Measurements from ENCODE around the gene METTL27. TPM values are rescaled to one million over a fixed set of nuclear protein-coding genes. Genes with fewer than 3 reads are reported as not detected.

The METTL27 gene
- total and polyA plus RNA-seq, 9 of the 15 experiments (the other 6 are each of a cell fraction or from before 2014, with no cell fraction given): 0.08 to 0.82 (median 0.33) TPM; not detected in 4

GRCh38 chr7:73888959-73889358 lies 46.6 kb upstream of the METTL27 start (continued):
- TF ChIP-seq NCOR1 (IDR thresholded peaks at IDR 0.05): no peak

- no peak overlapping the region for H3K9ac ChIP-seq (ENCODE audit: insufficient read depth in 1 of 2, low read depth in 2 of 2, low read length in 2 of 2)
- no peak for TF ChIP-seq SP2 (IDR thresholded peaks at IDR 0.05; ENCODE audit: extremely low read depth, low read depth, low read length, poor library complexity, severe bottlenecking)
- no peak for TF ChIP-seq MLLT1 (IDR thresholded peaks at IDR 0.05)
- no peak for TF ChIP-seq C11orf30 (IDR thresholded peaks at IDR 0.05; ENCODE audit: low read depth)
- TF ChIP-seq MCM3 (IDR thresholded peaks at IDR 0.05): no peak
- TF ChIP-seq ETS1 (conservative IDR thresholded peaks at IDR 0.05; ENCODE audit: control insufficient read depth, low read depth, low read length): no peak
- no peak for TF ChIP-seq RBFOX2 (IDR thresholded peaks at IDR 0.05; ENCODE audit: low read depth, low read length)
- TF ChIP-seq DLX4 (CRISPR knock-in tag; IDR thresholded peaks at IDR 0.05): no peak
- TF ChIP-seq NFYB (IDR thresholded peaks at IDR 0.05; ENCODE audit: extremely low read depth, insufficient read length): no peak
- no peak for TF ChIP-seq FOXK2 (conservative IDR thresholded peaks at IDR 0.05 in 1 of 2, IDR thresholded peaks at IDR 0.05 in 1 of 2; ENCODE audit: low read depth in 2 of 2)
- no peak for TF ChIP-seq SLC30A9 (CRISPR knock-in tag; IDR thresholded peaks at IDR 0.05)
- no peak for TF ChIP-seq CC2D1A (IDR thresholded peaks at IDR 0.05)
- TF ChIP-seq CEBPB (tag; IDR thresholded peaks at IDR 0.05): no peak
- no peaks in the 10 kb centered on the region for H3K36me3 ChIP-seq (ENCODE audit: control insufficient read depth, insufficient read depth, low read length)
- WGBS (ENCODE audit: insufficient coverage, low coverage, missing lambda C conversion rate): 17% methylated on average over 5 of the region's 5 CpGs
- H3K27ac ChIP-seq (ENCODE audit: extremely low read depth, low read depth, low read length): no peak overlapping the region
- H3K4me1 ChIP-seq (replicated peaks in 1 of 2; ENCODE audit: control insufficient read depth in 2 of 2, insufficient read depth in 2 of 2, low read length in 2 of 2): peaks cover 20 to 36% of the 10 kb centered on the region in 2 experiments
- peaks cover 16% of the 10 kb centered on the region; the same call in 1 of the 2 replicates for H4K20me1 ChIP-seq (replicated peaks; ENCODE audit: control insufficient read depth, insufficient read depth, low read length)
- FAIRE-seq: no peak
- no peaks in the 10 kb centered on the region for H3K9me1 ChIP-seq (ENCODE audit: control insufficient read depth, insufficient read depth, low read length)
- ChIA-PET POLR2A (interaction anchor here (0.6 to 1.9 kb wide), 3 partner anchors 8 to 15 kb away, joined by 3 to 5 read pairs (median 3); no protein-coding TSS in a partner anchor), CTCF (ENCODE audit: low intra/inter-chr PET ratio) (no interaction called here)
- H3K4me3 ChIP-seq: no peak overlapping the region
- no peak for ATAC-seq
- H3K79me2 ChIP-seq (ENCODE audit: control insufficient read depth, insufficient read depth, low read length): no peaks in the 10 kb centered on the region
- H2AFZ ChIP-seq (ENCODE audit: low read depth, low read length): no peak overlapping the region
- in situ Hi-C loops (cut with MboI): no loop called here
- BruUV-seq (replicated peaks): no TSS peak
- H3K27me3 ChIP-seq (ENCODE audit: control insufficient read depth in 2 of 2, insufficient read depth in 2 of 2, low read length in 2 of 2): peaks cover 0 to 34% of the 10 kb centered on the region in 2 experiments; a peak in 3 of 5 replicates
- no peak overlapping the region for H3K4me2 ChIP-seq (ENCODE audit: insufficient read depth, low read length)
- intact Hi-C loops (cut with micrococcal nuclease): loop anchor here (5.0 kb wide), 1 partner anchor 140 kb away; the partner anchor contains the start of gene ELN
- H3K9me3 ChIP-seq (replicated peaks; ENCODE audit: control insufficient read depth, insufficient read depth, low read depth, low read length): no peaks in the 10 kb centered on the region
- no peak for DNase-seq (ENCODE audit: extremely low read depth in 1 of 4, low spot score in 3 of 4)
Observed at GRCh38 chr7:73887762-73888161, 45.4 kb upstream of the METTL27 start.
